GM06990 (cell line): ENCODE data around the gene NAV2.

ENCODE experiments used
- DNase-seq: peaks from one replicate; pipeline ENCODE4 v3.0.0-alpha.2; 2011; ENCODE audit not compliant: insufficient read length; ENCODE audit errors: extremely low read depth
- H3K27me3 ChIP-seq: replicated peaks from 2 replicates; pipeline ENCODE4 v1.6.0; 2011; ENCODE audit warnings: low read length; ENCODE audit not compliant: control insufficient read depth, insufficient read depth
- H3K36me3 ChIP-seq: 2 replicates; pipeline ENCODE4 v1.5.1; 2011; ENCODE audit warnings: low read length; ENCODE audit not compliant: control insufficient read depth, insufficient read depth
- H3K4me3 ChIP-seq: replicated peaks from 2 replicates; pipeline ENCODE4 v1.5.1; 2011; ENCODE audit warnings: low read depth, mild to moderate bottlenecking, control low read depth, low read length
- TF ChIP-seq, protein P1 (sequence below): IDR thresholded peaks from 2 replicates; pipeline ENCODE4 v1.5.1; 2011; ENCODE audit warnings: low read length, control low read depth, mild to moderate bottlenecking, inconsistent platforms; ENCODE audit not compliant: insufficient read depth, poor library complexity, severe bottlenecking

NAV2 gene

DNA sequence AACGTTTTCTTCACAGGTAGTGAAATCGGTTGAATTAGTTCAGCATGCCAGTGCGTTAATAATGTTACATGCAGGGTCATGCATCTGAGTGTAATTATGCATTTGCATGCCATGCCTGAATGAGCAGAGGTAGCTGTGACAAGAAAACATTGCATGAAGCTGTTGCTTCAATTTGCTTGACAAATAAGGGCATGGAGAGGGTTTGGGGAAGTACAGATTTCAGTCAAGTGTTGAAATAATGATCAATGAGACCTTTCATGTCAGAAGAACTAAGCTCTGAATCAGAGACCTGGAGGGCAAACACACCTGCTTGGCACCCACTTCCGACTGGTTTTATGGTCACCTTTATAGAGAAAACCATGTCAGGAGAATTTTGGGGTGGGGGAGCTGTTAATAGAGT is 226.2 kb downstream of the NAV2 start:
- H3K4me3 ChIP-seq: no peak overlapping the region
- H3K27me3 ChIP-seq: no peaks in the 10 kb centered on the region
- TF ChIP-seq, protein P1, sequence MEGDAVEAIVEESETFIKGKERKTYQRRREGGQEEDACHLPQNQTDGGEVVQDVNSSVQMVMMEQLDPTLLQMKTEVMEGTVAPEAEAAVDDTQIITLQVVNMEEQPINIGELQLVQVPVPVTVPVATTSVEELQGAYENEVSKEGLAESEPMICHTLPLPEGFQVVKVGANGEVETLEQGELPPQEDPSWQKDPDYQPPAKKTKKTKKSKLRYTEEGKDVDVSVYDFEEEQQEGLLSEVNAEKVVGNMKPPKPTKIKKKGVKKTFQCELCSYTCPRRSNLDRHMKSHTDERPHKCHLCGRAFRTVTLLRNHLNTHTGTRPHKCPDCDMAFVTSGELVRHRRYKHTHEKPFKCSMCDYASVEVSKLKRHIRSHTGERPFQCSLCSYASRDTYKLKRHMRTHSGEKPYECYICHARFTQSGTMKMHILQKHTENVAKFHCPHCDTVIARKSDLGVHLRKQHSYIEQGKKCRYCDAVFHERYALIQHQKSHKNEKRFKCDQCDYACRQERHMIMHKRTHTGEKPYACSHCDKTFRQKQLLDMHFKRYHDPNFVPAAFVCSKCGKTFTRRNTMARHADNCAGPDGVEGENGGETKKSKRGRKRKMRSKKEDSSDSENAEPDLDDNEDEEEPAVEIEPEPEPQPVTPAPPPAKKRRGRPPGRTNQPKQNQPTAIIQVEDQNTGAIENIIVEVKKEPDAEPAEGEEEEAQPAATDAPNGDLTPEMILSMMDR: no peak
- H3K36me3 ChIP-seq: no peaks in the 10 kb centered on the region
- no peak for DNase-seq

- TF ChIP-seq, protein P1: no peak
Observed at GRCh38 chr11:19939415-19939929, 226.8 kb downstream of the NAV2 start.

GRCh38 chr11:19940831-19941230 is 228.2 kb downstream of the NAV2 start:
- Histone ChIP-seq H3K36me3 (no peaks in the 10 kb centered on the region), H3K4me3 (no peak overlapping the region), H3K27me3 (no peaks in the 10 kb centered on the region)
- no peak for DNase-seq
- TF ChIP-seq, protein P1: no peak

More at GRCh38 chr11:19939415-19939929, 226.8 kb downstream of the NAV2 start:
- no peaks in the 10 kb centered on the region for H3K36me3 ChIP-seq
- DNase-seq: no peak
- no peaks in the 10 kb centered on the region for H3K27me3 ChIP-seq
- H3K4me3 ChIP-seq: no peak overlapping the region

DNA sequence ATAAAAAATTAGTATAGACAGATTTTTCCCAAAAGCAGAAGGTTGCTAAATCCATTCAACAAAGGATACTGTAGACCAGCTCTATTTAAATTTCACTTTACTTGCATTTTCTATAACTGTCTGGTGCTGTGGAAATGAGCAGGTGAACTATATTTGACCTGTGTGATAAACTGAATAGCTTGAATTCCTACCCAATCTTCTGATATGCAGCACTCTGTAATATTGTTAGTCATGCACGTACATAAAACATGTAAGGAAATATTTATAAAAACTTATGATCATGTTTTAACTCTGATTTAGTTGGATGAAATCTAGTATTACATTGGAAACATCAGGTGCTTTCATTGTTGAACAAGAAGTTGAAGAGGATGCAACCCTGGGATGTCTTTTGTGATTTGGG is 234.0 kb downstream of the NAV2 start:
- DNase-seq: no peak
- TF ChIP-seq, protein P1: no peak
- Histone ChIP-seq H3K36me3 (no peaks in the 10 kb centered on the region), H3K4me3 (no peak overlapping the region), H3K27me3 (no peaks in the 10 kb centered on the region)

- TF ChIP-seq, protein P1: no peak
Observed at GRCh38 chr11:19947537-19948114, 235.0 kb downstream of the NAV2 start.

DNA sequence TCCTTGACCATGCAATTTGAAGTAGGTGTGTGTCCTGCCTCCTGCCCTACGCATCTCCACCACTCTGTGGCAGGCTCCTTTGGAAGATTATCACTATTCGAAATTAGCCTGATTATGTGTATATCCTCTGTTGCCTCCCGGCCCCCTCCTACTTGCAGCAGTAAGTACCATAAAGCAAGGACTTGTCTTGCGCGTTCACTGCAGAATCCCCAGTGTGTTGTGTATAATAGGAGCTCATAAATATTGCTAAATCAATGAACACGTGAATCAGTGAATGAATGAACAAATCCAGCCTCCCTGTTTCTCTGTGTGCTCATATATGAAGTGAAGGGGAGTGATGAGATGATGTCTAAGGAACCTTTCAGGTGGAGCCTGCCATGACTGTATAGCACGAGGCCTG is 237.0 kb downstream of the NAV2 start:
- Histone ChIP-seq H3K4me3 (no peak overlapping the region), H3K36me3 (no peaks in the 10 kb centered on the region), H3K27me3 (no peaks in the 10 kb centered on the region)
- TF ChIP-seq, protein P1: no peak
- DNase-seq: no peak

More at GRCh38 chr11:19947537-19948114, 235.0 kb downstream of the NAV2 start:
- no peaks in the 10 kb centered on the region for H3K27me3 ChIP-seq
- no peak overlapping the region for H3K4me3 ChIP-seq
- no peaks in the 10 kb centered on the region for H3K36me3 ChIP-seq
- no peak for DNase-seq
